GM18909 (cell line): ENCODE data around the gene DNAJA1.

ENCODE experiments used
- ATAC-seq: cut with Tn5 transposase; IDR thresholded peaks from one replicate; pipeline ENCODE4 v1.9.1; 2021; ENCODE audit warnings: mild to moderate bottlenecking; ENCODE audit not compliant: unreplicated experiment, poor library complexity

Gene DNAJA1

DNA sequence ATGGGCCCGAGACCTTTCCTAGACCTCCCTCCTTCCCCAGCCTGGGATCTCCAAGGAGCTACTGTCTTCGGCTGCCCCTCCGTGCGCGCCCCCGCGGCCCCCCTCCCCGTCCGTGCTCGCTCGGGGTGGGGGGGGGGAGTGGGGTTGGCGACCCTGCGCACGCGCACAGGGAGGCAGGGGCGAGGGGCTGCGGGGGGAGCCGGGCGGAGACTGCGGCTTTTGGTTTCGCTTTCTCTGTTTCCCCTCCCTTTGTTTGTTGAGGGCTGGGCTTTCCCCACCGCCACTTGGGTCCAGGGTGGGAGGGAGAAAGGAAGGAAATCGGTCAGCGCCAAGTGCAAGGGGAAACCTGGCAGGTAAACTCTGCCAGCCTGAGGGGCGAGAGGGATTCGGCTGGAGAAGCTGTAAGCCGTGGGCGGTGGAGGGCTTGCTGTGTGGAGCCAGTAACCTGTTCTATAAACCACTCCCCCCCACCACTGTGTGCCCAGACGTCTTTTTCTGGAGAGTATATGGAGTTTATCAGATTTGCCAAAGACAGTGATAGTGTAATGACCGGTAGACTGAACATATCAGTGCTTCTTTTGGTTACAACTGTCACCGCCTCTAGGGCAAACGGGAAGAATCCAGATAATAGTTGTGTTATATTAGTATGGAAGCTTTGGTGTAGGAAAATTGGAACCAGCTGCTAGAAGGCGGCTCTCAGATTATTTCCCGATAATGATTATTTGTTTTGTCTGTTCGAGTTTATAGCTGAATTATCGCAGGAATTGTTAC is 684 bp downstream of the DNAJA1 start:
- ATAC-seq = peak; percentile 42

GRCh38 chr9:33029231-33029786 is 4.2 kb downstream of the DNAJA1 start:
- ATAC-seq = no peak

DNA sequence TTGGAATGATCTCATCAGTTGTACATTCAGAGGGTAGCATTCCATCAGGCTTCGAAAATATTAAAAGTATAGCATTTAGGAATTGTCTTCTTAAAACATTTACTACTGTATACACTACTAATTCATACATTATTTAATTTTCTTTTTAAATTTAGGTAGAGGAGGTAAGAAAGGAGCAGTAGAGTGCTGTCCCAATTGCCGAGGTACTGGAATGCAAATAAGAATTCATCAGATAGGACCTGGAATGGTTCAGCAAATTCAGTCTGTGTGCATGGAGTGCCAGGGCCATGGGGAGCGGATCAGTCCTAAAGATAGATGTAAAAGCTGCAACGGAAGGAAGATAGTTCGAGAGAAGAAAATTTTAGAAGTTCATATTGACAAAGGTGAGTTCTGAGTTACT is 5.2 kb downstream of the DNAJA1 start:
- no peak for ATAC-seq

- ATAC-seq = no peak
Observed at GRCh38 chr9:33032292-33032691, 7.2 kb downstream of the DNAJA1 start.

GRCh38 chr9:33032865-33033264 is 7.8 kb downstream of the DNAJA1 start:
- ATAC-seq = no peak

DNA sequence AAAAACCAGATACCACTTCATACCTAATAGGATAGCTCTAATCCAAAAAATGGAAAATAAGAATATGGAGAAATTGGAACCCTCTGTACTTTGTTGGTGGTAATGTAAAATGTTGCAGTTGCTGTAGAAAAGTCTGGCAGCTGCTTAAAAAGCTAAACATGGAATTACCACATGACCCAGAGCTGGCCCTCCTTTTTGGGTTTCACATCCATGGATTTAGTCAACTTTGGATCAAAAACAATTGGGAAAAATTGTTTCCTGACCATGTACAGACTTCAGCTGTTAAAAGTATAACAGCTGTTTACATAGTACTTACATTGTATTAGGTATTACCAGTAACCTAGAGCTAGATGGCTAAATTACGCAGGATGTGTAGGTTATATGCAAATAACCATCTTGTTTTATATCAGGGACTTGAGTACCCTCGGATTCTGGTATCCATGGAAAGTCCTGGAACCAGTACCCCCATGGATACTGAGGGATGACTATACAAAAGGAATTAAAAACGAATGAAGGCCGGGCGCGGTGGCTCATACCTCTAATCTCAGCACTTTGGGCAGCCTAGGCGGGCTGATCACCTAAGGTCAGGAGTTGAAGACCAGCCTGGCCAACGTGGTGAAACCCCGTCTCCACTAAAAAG is 15.8 kb downstream of the DNAJA1 start:
- no peak for ATAC-seq

DNA sequence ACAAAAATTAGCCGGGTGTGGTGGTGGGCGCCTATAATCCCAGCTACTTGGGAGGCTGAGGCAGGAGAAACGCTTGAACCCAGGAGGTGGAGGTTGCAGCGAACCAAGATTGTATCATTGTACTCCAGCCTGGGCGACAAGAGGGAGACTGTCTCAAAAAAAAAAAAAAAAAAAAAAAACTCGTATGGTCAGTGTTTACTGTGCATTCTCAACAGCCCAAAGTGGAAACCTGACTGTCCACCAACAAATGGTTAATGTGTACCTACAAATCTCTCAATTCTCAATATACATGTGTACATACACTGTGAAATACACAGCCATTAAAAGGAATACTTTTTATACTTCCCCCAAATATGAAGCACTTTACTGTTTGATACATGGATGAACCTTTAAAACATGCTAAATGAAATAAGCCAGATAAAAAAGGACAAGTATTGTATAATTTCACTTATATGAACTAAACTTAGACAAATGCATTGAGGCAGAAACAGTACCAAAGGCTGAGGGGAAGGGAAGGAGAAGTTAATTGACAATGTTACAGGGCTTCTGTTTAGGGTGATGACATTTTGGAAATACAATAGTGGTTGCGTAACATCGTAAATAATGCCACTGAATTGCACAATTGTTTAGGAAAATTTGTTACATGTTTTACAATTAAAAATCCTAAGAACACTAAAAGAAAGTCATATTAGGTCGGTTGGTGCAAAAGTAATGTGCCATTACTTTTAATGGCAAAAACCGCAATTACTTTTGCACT is 16.5 kb downstream of the DNAJA1 start:
- no peak for ATAC-seq

DNA sequence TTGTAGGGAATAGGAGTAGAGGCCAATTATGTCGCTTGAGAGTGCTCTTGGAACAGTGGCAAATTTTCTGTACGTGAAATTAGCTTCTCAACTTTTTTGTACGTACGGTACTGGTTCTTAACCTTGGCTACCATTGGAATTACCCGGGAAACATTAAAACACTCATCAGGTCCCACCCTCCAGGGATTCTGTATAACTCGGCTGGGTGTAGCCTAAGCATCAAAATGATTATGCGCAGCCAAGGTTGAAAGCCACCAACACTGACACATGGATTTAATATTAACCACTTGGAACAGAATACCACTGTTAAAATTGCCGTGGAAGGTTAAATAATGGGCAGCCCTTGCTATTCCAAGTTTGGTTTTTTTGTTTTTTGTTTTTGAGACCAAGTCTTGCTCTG is 17.4 kb downstream of the DNAJA1 start:
- ATAC-seq = no peak

DNA sequence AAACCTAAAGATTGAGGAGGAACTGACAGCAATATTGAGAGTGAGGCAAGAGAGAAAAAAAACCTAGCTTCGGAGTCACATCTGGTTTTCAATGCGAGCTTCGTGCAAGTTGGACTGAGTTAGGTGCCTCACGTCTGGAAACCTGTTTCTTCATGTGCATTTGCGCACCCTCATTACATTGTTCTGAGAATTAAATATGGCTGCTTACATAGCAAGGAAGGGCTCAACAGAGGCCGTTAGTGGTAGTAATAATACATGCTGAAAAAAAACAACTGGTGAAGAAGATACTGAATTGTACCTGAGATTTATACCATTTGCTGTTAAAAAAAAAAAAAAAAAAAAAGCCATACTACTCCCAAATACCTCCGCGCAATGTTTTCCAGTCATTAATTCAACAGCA is 18.6 kb downstream of the DNAJA1 start:
- ATAC-seq = peak; percentile 9

DNA sequence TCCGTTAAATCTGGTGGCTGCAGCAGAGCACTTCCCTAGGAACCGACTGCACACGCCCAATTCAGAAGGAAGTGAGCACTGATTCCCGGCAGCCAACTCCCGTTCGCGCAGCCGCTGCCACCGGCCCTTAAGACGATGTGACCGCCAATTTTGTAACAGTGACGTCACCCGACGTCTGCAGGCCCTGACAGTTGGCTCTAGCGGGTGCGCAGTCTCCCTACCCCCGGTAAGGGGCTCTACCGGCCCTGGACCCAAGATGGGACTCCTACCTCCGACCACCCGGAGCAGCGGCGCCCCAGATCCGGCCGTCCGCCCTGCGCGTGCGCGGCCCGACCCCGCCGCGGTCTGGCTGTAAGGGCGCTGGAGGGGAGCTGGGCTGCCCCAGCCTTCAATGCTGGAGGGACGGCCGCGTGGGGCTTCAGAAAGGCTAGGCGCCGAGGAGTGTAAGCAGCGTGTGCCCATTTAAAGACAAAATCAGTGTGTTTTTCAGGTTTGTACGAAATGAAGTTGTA is 19.1 kb downstream of the DNAJA1 start:
- peak; percentile 85 for ATAC-seq

GRCh38 chr9:33044677-33045282 is 19.7 kb downstream of the DNAJA1 start:
- peak; percentile 4 for ATAC-seq

- ATAC-seq = no peak
Observed at GRCh38 chr9:33046061-33046460, 21.0 kb downstream of the DNAJA1 start.

DNA sequence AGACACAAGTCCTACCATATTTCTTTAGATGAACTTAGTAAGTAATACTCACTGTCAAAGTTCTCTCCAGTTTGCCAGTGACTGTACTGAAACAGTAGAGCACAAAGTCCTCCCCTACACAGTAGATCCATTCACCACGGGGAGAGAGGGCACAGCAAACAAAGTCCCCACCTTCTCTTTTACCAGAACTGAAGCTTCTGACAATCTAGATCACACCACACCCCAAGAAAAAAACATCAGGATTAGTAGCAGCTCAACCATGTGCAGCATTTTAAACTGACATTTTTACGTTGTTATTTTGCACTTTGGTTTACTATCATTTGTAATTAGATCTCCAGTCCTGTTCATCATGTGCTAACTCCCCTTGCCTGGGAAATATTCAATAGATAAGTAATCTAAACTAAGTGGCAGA is 23.0 kb downstream of the DNAJA1 start:
- no peak for ATAC-seq

GRCh38 chr9:33049680-33050361 is 24.7 kb downstream of the DNAJA1 start:
- ATAC-seq = peak; percentile 72

- ATAC-seq = no peak
Observed at GRCh38 chr9:33051144-33051543, 26.1 kb downstream of the DNAJA1 start.

- peak; percentile 83 for ATAC-seq
Observed at GRCh38 chr9:33065157-33066076, 40.3 kb downstream of the DNAJA1 start.

- no peak for ATAC-seq
Observed at GRCh38 chr9:33068991-33069390, 43.9 kb downstream of the DNAJA1 start.

GRCh38 chr9:33076046-33077004 is 51.3 kb downstream of the DNAJA1 start, which contains the start of gene SMU1:
TSS of gene SMU1 (minus strand) at chr9:33076674. CDS start at chr9:33076608, 66 bp downstream.
- ATAC-seq = peak; percentile 100
